GM12891 (cell line): Measurements from ENCODE around the gene NSD1.

Experiments used
- PAX5 ChIP-seq: IDR thresholded peaks from 2 replicates; pipeline ENCODE4 v1.6.1; 2011; ENCODE audit warnings: low read length, moderate library complexity, mild to moderate bottlenecking; ENCODE audit not compliant: insufficient read depth, severe bottlenecking
- POLR2A ChIP-seq: IDR thresholded peaks from 2 replicates; pipeline ENCODE4 v1.6.1; 2011; ENCODE audit warnings: low read depth, low read length, control low read depth
- POLR2AphosphoS5 ChIP-seq: IDR thresholded peaks from 2 replicates; pipeline ENCODE4 v1.6.1; 2011; ENCODE audit warnings: low read depth, low read length, control low read depth
- SPI1 ChIP-seq: IDR thresholded peaks from 2 replicates; pipeline ENCODE4 v1.6.1; 2011; ENCODE audit warnings: low read depth, low read length, control low read depth
- TAF1 ChIP-seq: IDR thresholded peaks from 2 replicates; pipeline ENCODE4 v1.6.1; 2011; ENCODE audit warnings: low read depth, low read length, control low read depth

- no peak for TF ChIP-seq POLR2A
- no peak for TF ChIP-seq POLR2AphosphoS5
- no peak for TF ChIP-seq TAF1
- TF ChIP-seq SPI1 = no peak
- no peak for TF ChIP-seq PAX5
These were observed 49.4 kb upstream of the NSD1 start for GRCh38 chr5:177084175-177084574.
